GM12878 (cell line): ENCODE data around the gene JPH4.

ENCODE experiments used
- BHLHE40 ChIP-seq, 2 experiments: fragments of 450-650 bp in 1 of 2; IDR thresholded peaks; 2 replicates each; pipeline ENCODE4 v1.6.1; 2011 to 2017; ENCODE audit warnings: low read depth in 2 of 2, borderline replicate concordance in 1 of 2, improper control_type of control experiment in 1 of 2, low read length in 1 of 2, mild to moderate bottlenecking in 1 of 2
- BMI1 ChIP-seq: fragments of 450-650 bp; IDR thresholded peaks from 2 replicates; pipeline ENCODE4 v1.6.1; 2016; ENCODE audit warnings: mild to moderate bottlenecking, moderate library complexity, borderline replicate concordance
- CTCF ChIP-seq, 3 experiments: IDR thresholded peaks in 2 of 3; conservative IDR thresholded peaks in 1 of 3; 2 replicates each; pipeline ENCODE4 v1.5.1; 2011; ENCODE audit warnings: low read depth in 3 of 3, low read length in 3 of 3, mild to moderate bottlenecking in 3 of 3, control low read depth in 2 of 3, moderate library complexity in 2 of 3, inconsistent platforms in 1 of 3, mixed read lengths in 1 of 3; ENCODE audit not compliant: control insufficient read depth in 2 of 3, insufficient read depth in 1 of 3; ENCODE audit errors: extremely low read depth in 1 of 3
- EP300 ChIP-seq, 2 experiments: fragments of 150-350 bp in 1 of 2; IDR thresholded peaks; 2 replicates each; pipeline ENCODE4 v1.6.1; 2011 to 2012; ENCODE audit warnings: low read depth in 2 of 2, low read length in 2 of 2, borderline replicate concordance in 1 of 2, improper control_type of control experiment in 1 of 2, inconsistent platforms in 1 of 2; ENCODE audit not compliant: control insufficient read depth in 1 of 2
- IKZF2 ChIP-seq, 2 experiments: fragments of 450-650 bp; IDR thresholded peaks; 2 replicates each; pipeline ENCODE4 v1.6.1; 2017; ENCODE audit warnings: mild to moderate bottlenecking in 2 of 2, moderate library complexity in 2 of 2
- IRF5 ChIP-seq: fragments of 450-650 bp; IDR thresholded peaks from 2 replicates; pipeline ENCODE4 v1.6.1; 2017; ENCODE audit warnings: borderline replicate concordance
- MTA3 ChIP-seq: IDR thresholded peaks from 2 replicates; pipeline ENCODE4 v1.6.1; 2012; ENCODE audit warnings: low read length, inconsistent platforms, borderline replicate concordance
- NRF1 ChIP-seq: conservative IDR thresholded peaks from 2 replicates; pipeline ENCODE4 v1.6.1; 2011; ENCODE audit warnings: mild to moderate bottlenecking, low read depth, low read length, improper control_type of control experiment
- POLR2A ChIP-seq: IDR thresholded peaks from 2 replicates; pipeline ENCODE4 v1.6.1; 2011; ENCODE audit warnings: low read depth, mild to moderate bottlenecking, low read length
- SPI1 ChIP-seq: IDR thresholded peaks from 2 replicates; pipeline ENCODE4 v1.6.1; 2011; ENCODE audit warnings: low read depth, mild to moderate bottlenecking, low read length, moderate library complexity, borderline replicate concordance; ENCODE audit not compliant: insufficient read depth
- SRF ChIP-seq, 2 experiments: IDR thresholded peaks; 2 replicates each; pipeline ENCODE4 v1.6.1; 2011; ENCODE audit warnings: low read depth in 2 of 2, low read length in 2 of 2, mild to moderate bottlenecking in 1 of 2, moderate library complexity in 1 of 2
- TAF1 ChIP-seq: IDR thresholded peaks from 2 replicates; pipeline ENCODE4 v1.6.1; 2011; ENCODE audit warnings: mild to moderate bottlenecking, low read depth, low read length, borderline replicate concordance
- ZNF274 ChIP-seq: IDR thresholded peaks from one replicate; pipeline ENCODE4 v1.8.0; 2011; ENCODE audit not compliant: insufficient read length, insufficient read depth
- ZZZ3 ChIP-seq: IDR thresholded peaks from 2 replicates; pipeline ENCODE4 v1.6.1; 2011; ENCODE audit warnings: low read depth; ENCODE audit not compliant: control insufficient read depth, insufficient read length

- TF ChIP-seq IKZF2 (IDR thresholded peaks at IDR 0.05) (no peak), SPI1 (no peak), CTCF (IDR thresholded peaks at IDR 0.05 in 2 of 3, conservative IDR thresholded peaks at IDR 0.05 in 1 of 3; ENCODE audit: control insufficient read depth in 2 of 3, extremely low read depth in 1 of 3, insufficient read depth in 1 of 3, low read depth in 3 of 3, low read length in 3 of 3) (no peak), EP300 (IDR thresholded peaks at IDR 0.05; ENCODE audit: borderline replicate concordance in 1 of 2, control insufficient read depth in 1 of 2, low read depth in 2 of 2, low read length in 2 of 2) (no peak), POLR2A (no peak), MTA3 (no peak), ZZZ3 (no peak), TAF1 (no peak), BMI1 (no peak), SRF (IDR thresholded peaks at IDR 0.05; ENCODE audit: low read depth in 2 of 2, low read length in 2 of 2) (no peak), IRF5 (no peak), ZNF274 (no peak), NRF1 (no peak), BHLHE40 (IDR thresholded peaks at IDR 0.05; ENCODE audit: borderline replicate concordance in 1 of 2, low read depth in 2 of 2, low read length in 1 of 2) (no peak)
Measured at GRCh38 chr14:23550131-23550811, 28.3 kb downstream of the JPH4 start.
